Measurements from ENCODE around the gene SMG1.
"Not testable (repeated sequence)": the region's sequence is repeated elsewhere in the genome, so short reads cannot be mapped to it uniquely, and the experiment has no call there.

The SMG1 gene

DNA sequence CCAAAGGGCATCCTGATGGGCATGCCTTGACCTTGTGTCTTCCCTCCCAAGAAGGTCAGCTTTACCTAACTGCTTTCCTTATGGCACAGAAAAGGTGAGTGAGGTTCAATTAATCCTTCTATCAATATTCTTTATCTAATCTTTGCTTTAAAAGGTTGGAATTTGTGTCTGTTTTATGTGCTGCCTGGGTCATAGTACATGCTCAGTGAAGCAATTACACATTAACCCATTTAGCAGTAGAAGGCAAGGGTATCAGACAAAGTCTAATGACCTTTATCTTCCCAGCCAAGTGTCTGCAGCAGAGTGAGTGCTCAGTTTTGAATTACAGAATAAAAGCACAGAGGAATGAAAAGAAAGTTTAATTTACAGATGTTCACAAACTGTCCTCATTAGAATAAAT lies 63.3 kb downstream of the SMG1 start:
- H3K4me1 ChIP-seq (ENCODE audit: control extremely low read depth in 1 of 4, control insufficient read depth in 4 of 4, insufficient read depth in 4 of 4, low read length in 3 of 4); POLR2A ChIA-PET; H3K27me3 ChIP-seq (replicated peaks in 2 of 5; ENCODE audit: control insufficient read depth in 4 of 5, insufficient read depth in 5 of 5, low read length in 4 of 5); DNase-seq; H3K4me3 ChIP-seq (ENCODE audit: control insufficient read depth in 1 of 7, extremely low read depth in 1 of 7, insufficient read depth in 4 of 7, low read depth in 2 of 7, low read length in 6 of 7); H3K9me3 ChIP-seq (ENCODE audit: control extremely low read depth in 1 of 5, control insufficient read depth in 4 of 5, insufficient read depth in 2 of 5, low read depth in 1 of 5, low read length in 4 of 5); H3K27ac ChIP-seq (ENCODE audit: insufficient read depth in 1 of 2, low read depth in 1 of 2, low read length in 2 of 2, poor library complexity in 1 of 2, severe bottlenecking in 2 of 2); CTCF ChIA-PET: not testable (repeated sequence)
- peaks cover 5 to 28% (median 8%) of the 10 kb centered on the region in 4 experiments for H3K36me3 ChIP-seq (ENCODE audit: control insufficient read depth in 4 of 4, insufficient read depth in 4 of 4, low read length in 3 of 4)

DNA sequence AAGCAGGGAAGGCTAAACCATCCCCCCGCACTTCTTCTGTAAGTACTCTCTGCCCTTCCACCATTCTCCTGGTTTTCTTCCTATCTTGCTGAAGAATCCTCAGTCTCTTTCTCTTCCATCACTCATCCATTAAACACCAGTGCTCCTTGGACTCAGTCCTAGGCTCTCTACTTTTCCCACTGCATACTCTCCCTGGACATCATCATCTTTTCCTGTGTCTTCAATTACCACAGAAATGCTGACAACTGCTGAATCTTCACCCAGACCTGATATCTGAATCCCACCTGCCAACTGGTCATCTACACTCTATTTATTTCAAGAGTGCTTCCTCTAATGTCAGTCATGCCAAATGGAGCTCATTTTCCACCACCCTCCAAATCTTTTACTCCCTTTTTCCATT lies 71.0 kb downstream of the SMG1 start:
- Histone ChIP-seq H3K9me3 (ENCODE audit: control extremely low read depth in 1 of 5, control insufficient read depth in 4 of 5, insufficient read depth in 2 of 5, low read depth in 1 of 5, low read length in 4 of 5) (no peaks in the 10 kb centered on the region), H3K27ac (ENCODE audit: insufficient read depth in 1 of 2, low read depth in 1 of 2, low read length in 2 of 2, poor library complexity in 1 of 2, severe bottlenecking in 2 of 2) (no peak overlapping the region), H3K36me3 (ENCODE audit: control insufficient read depth in 4 of 4, insufficient read depth in 4 of 4, low read length in 3 of 4) (peaks cover 18 to 65% (median 51%) of the 10 kb centered on the region in 4 experiments), H3K27me3 (replicated peaks in 2 of 5; ENCODE audit: control insufficient read depth in 4 of 5, insufficient read depth in 5 of 5, low read length in 4 of 5) (no peaks in the 10 kb centered on the region), H3K4me3 (ENCODE audit: control insufficient read depth in 1 of 7, extremely low read depth in 1 of 7, insufficient read depth in 4 of 7, low read depth in 2 of 7, low read length in 6 of 7) (no peak overlapping the region), H3K4me1 (ENCODE audit: control extremely low read depth in 1 of 4, control insufficient read depth in 4 of 4, insufficient read depth in 4 of 4, low read length in 3 of 4) (no peaks in the 10 kb centered on the region)
- ChIA-PET POLR2A (no interaction called here), CTCF (no interaction called here)
- DNase-seq, result no peak
- 100% methylated on average over 1 of the region's 1 CpG for WGBS (ENCODE audit: insufficient coverage)

DNA sequence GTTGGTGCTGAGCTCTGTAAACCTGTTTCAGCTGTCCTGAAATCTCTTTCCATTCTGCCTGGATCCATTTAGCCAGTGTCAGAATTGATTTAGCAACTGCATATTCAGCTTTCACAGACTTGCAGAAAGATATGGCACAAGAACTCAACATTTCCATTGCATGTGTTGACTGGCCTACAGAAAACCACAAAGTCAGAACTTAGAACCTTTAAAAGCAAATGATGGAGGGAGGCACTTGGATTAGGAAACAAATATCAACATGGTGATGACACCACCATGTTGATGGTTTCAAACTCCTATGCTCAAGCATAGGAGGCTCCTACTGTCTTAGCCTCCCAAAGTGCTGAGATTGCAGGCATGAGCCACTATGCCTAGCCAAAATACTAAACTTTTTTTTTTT lies 72.5 kb downstream of the SMG1 start:
- POLR2A ChIA-PET, result no interaction called here
- Histone ChIP-seq H3K4me1 (ENCODE audit: control extremely low read depth in 1 of 4, control insufficient read depth in 4 of 4, insufficient read depth in 4 of 4, low read length in 3 of 4) (no peaks in the 10 kb centered on the region), H3K36me3 (ENCODE audit: control insufficient read depth in 4 of 4, insufficient read depth in 4 of 4, low read length in 3 of 4) (peaks cover 22 to 80% (median 62%) of the 10 kb centered on the region in 4 experiments), H3K27ac (ENCODE audit: insufficient read depth in 1 of 2, low read depth in 1 of 2, low read length in 2 of 2, poor library complexity in 1 of 2, severe bottlenecking in 2 of 2) (no peak overlapping the region), H3K4me3 (ENCODE audit: control insufficient read depth in 1 of 7, extremely low read depth in 1 of 7, insufficient read depth in 4 of 7, low read depth in 2 of 7, low read length in 6 of 7) (no peak overlapping the region), H3K27me3 (replicated peaks in 2 of 5; ENCODE audit: control insufficient read depth in 4 of 5, insufficient read depth in 5 of 5, low read length in 4 of 5) (no peaks in the 10 kb centered on the region), H3K9me3 (ENCODE audit: control extremely low read depth in 1 of 5, control insufficient read depth in 4 of 5, insufficient read depth in 2 of 5, low read depth in 1 of 5, low read length in 4 of 5) (no peaks in the 10 kb centered on the region)
- CTCF ChIA-PET, result no interaction called here
- no peak for DNase-seq

- ChIA-PET POLR2A (no interaction called here), CTCF (interaction anchor here (1.4 kb wide), 1 partner anchor 49 kb away, joined by 4 read pairs; no protein-coding TSS in a partner anchor)
- no peak overlapping the region for H3K4me3 ChIP-seq (ENCODE audit: control insufficient read depth in 1 of 7, extremely low read depth in 1 of 7, insufficient read depth in 4 of 7, low read depth in 2 of 7, low read length in 6 of 7)
- no peak for DNase-seq
- H3K9me3 ChIP-seq (ENCODE audit: control extremely low read depth in 1 of 5, control insufficient read depth in 4 of 5, insufficient read depth in 2 of 5, low read depth in 1 of 5, low read length in 4 of 5), result no peaks in the 10 kb centered on the region
- no peak overlapping the region for H3K27ac ChIP-seq (ENCODE audit: insufficient read depth in 1 of 2, low read depth in 1 of 2, low read length in 2 of 2, poor library complexity in 1 of 2, severe bottlenecking in 2 of 2)
- peaks cover 26 to 87% (median 67%) of the 10 kb centered on the region in 4 experiments for H3K36me3 ChIP-seq (ENCODE audit: control insufficient read depth in 4 of 4, insufficient read depth in 4 of 4, low read length in 3 of 4)
- no peaks in the 10 kb centered on the region for H3K4me1 ChIP-seq (ENCODE audit: control extremely low read depth in 1 of 4, control insufficient read depth in 4 of 4, insufficient read depth in 4 of 4, low read length in 3 of 4)
- H3K27me3 ChIP-seq (replicated peaks in 2 of 5; ENCODE audit: control insufficient read depth in 4 of 5, insufficient read depth in 5 of 5, low read length in 4 of 5), result no peaks in the 10 kb centered on the region
- no CpG with 5 or more reads among the region's 1 CpG for WGBS (ENCODE audit: insufficient coverage)
Measured at GRCh38 chr16:18852647-18853046, 73.6 kb downstream of the SMG1 start.

DNA sequence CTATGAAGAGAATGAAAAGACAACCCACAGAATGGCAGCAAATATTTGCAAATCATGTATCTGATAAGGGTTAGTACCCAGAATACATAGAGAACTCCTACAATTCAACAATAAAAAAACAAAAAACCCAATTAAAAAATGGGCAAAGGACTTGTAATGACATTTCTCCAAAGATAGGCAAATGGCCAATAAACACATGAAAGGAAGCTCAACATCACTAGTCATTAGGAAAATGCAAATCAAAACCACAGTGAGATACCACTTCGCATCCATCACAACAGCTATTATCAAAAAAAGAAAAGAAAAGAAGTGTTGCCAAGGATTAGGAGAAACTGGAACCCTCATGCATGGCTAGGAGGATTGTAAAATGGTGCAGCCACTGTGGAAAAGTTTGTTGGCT lies 79.8 kb downstream of the SMG1 start:
- no peak overlapping the region for H3K27ac ChIP-seq (ENCODE audit: insufficient read depth in 1 of 2, low read depth in 1 of 2, low read length in 2 of 2, poor library complexity in 1 of 2, severe bottlenecking in 2 of 2)
- CTCF ChIA-PET, result interaction anchor here (1.3 kb wide), 1 partner anchor 12 kb away, joined by 4 read pairs; no protein-coding TSS in a partner anchor
- no peak overlapping the region for H3K4me3 ChIP-seq (ENCODE audit: control insufficient read depth in 1 of 7, extremely low read depth in 1 of 7, insufficient read depth in 4 of 7, low read depth in 2 of 7, low read length in 6 of 7)
- WGBS (ENCODE audit: insufficient coverage), result 100% methylated on average over 1 of the region's 1 CpG
- H3K36me3 ChIP-seq (ENCODE audit: control insufficient read depth in 4 of 4, insufficient read depth in 4 of 4, low read length in 3 of 4), result peaks cover 36 to 90% (median 60%) of the 10 kb centered on the region in 4 experiments
- H3K4me1 ChIP-seq (ENCODE audit: control extremely low read depth in 1 of 4, control insufficient read depth in 4 of 4, insufficient read depth in 4 of 4, low read length in 3 of 4), result no peaks in the 10 kb centered on the region
- DNase-seq, result no peak
- H3K9me3 ChIP-seq (ENCODE audit: control extremely low read depth in 1 of 5, control insufficient read depth in 4 of 5, insufficient read depth in 2 of 5, low read depth in 1 of 5, low read length in 4 of 5), result no peaks in the 10 kb centered on the region
- POLR2A ChIA-PET, result interaction anchor here (1.8 kb wide), 1 partner anchor 45 kb away, joined by 10 read pairs; the partner anchor contains the start of gene ARL6IP1
- no peaks in the 10 kb centered on the region for H3K27me3 ChIP-seq (replicated peaks in 2 of 5; ENCODE audit: control insufficient read depth in 4 of 5, insufficient read depth in 5 of 5, low read length in 4 of 5)

DNA sequence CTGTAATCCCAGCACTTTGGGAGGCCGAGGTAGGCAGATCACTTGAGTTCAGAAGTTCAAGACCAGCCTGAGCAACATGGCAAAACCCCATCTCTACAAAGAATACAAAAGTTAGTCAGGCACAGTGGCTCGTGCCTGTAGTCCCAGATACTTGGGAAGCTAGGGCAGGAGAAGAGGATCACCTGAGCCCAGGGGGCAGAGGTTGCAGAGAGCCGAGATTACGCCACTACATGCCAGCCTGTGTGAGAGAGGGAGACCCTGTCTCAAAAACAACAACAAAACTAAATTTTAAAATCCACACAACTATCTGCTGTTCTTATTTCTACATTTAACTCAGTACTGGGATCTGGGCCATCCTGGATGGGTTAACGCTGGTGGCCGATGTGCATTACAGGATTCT lies 83.6 kb downstream of the SMG1 start:
- Histone ChIP-seq H3K4me3 (ENCODE audit: control insufficient read depth in 1 of 7, extremely low read depth in 1 of 7, insufficient read depth in 4 of 7, low read depth in 2 of 7, low read length in 6 of 7) (no peak overlapping the region), H3K9me3 (ENCODE audit: control extremely low read depth in 1 of 5, control insufficient read depth in 4 of 5, insufficient read depth in 2 of 5, low read depth in 1 of 5, low read length in 4 of 5) (no peaks in the 10 kb centered on the region), H3K36me3 (ENCODE audit: control insufficient read depth in 4 of 4, insufficient read depth in 4 of 4, low read length in 3 of 4) (peaks cover 28 to 90% (median 52%) of the 10 kb centered on the region in 4 experiments), H3K27ac (ENCODE audit: insufficient read depth in 1 of 2, low read depth in 1 of 2, low read length in 2 of 2, poor library complexity in 1 of 2, severe bottlenecking in 2 of 2) (peak overlapping the region in 1 of 2 experiments; percentile 7), H3K4me1 (ENCODE audit: control extremely low read depth in 1 of 4, control insufficient read depth in 4 of 4, insufficient read depth in 4 of 4, low read length in 3 of 4) (no peaks in the 10 kb centered on the region), H3K27me3 (replicated peaks in 2 of 5; ENCODE audit: control insufficient read depth in 4 of 5, insufficient read depth in 5 of 5, low read length in 4 of 5) (no peaks in the 10 kb centered on the region)
- ChIA-PET CTCF (no interaction called here), POLR2A (no interaction called here)
- DNase-seq, result no peak
- WGBS (ENCODE audit: insufficient coverage), result 100% methylated on average over 3 of the region's 6 CpGs

DNA sequence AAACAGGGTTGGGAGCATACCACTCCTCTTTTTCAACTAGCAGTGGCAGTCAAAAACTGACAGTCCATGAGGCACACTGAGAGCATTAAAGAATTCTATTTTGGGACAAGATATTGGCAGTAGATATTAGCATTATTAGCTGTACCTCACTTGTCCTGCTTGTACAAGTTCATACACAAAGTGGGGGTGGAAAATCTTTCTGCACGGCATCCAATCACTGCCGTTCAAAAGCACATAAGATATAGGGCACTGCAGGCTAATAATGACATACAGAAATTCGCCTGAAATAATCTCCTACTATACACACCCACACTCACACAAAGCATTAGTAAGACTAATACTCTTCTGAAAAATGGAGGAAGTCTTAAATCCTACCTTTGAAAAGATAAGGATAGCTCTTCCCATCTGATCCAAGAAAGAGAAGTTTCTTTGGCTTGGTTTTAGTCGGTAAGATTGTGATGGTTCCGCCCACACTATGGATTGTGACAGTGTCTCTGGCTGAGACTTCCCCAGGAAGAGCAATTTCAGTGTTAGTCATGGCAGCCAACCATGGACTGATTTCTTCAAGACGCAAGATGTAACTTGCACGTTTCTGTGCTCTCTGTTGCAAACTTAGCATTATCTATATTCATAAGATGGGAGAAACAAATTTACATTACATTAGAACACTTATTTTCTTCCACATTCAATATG lies 84.2 kb downstream of the SMG1 start:
- Histone ChIP-seq H3K36me3 (ENCODE audit: control insufficient read depth in 4 of 4, insufficient read depth in 4 of 4, low read length in 3 of 4) (peaks cover 27 to 91% (median 52%) of the 10 kb centered on the region in 4 experiments), H3K27me3 (replicated peaks in 2 of 5; ENCODE audit: control insufficient read depth in 4 of 5, insufficient read depth in 5 of 5, low read length in 4 of 5) (no peaks in the 10 kb centered on the region), H3K9me3 (ENCODE audit: control extremely low read depth in 1 of 5, control insufficient read depth in 4 of 5, insufficient read depth in 2 of 5, low read depth in 1 of 5, low read length in 4 of 5) (no peaks in the 10 kb centered on the region), H3K4me3 (ENCODE audit: control insufficient read depth in 1 of 7, extremely low read depth in 1 of 7, insufficient read depth in 4 of 7, low read depth in 2 of 7, low read length in 6 of 7) (no peak overlapping the region), H3K4me1 (ENCODE audit: control extremely low read depth in 1 of 4, control insufficient read depth in 4 of 4, insufficient read depth in 4 of 4, low read length in 3 of 4) (no peaks in the 10 kb centered on the region), H3K27ac (ENCODE audit: insufficient read depth in 1 of 2, low read depth in 1 of 2, low read length in 2 of 2, poor library complexity in 1 of 2, severe bottlenecking in 2 of 2) (no peak overlapping the region)
- WGBS (ENCODE audit: insufficient coverage), result 100% methylated on average over 2 of the region's 7 CpGs
- ChIA-PET POLR2A (interaction anchor here (0.6 kb wide), 1 partner anchor 39 kb away, joined by 4 read pairs; no protein-coding TSS in a partner anchor), CTCF (no interaction called here)
- DNase-seq, result no peak

Data from common myeloid progenitor, CD34-positive (primary cell).